Natural killer cell (primary cell): ENCODE measurements around the gene HMCN2. TPM values are rescaled to one million over a fixed set of nuclear protein-coding genes. Genes with fewer than 3 reads are reported as not detected.

ENCODE experiments used
- ATAC-seq, 3 donors: fragments of 150-1000 bp in 2 of 3; fragments of 200-7000 bp in 1 of 3; cut with Tn5 transposase; 1 replicate in 1 of 3; 2 replicates in 2 of 3; pipeline ENCODE4 v1.10.0; 2021; ENCODE audit warnings: mild to moderate bottlenecking in 2 of 3, moderate library complexity in 2 of 3
- DNase-seq, 2 donors: peaks; one replicate each; pipeline versions ENCODE4 v3.0.0 to v3.0.0-alpha.2; 2013 to 2021; ENCODE audit warnings: mixed read lengths in 1 of 2
- H3K27ac ChIP-seq: one replicate; pipeline ENCODE4 v1.5.1; 2013; ENCODE audit warnings: mild to moderate bottlenecking, low read length
- H3K27me3 ChIP-seq: one replicate; pipeline ENCODE4 v1.6.1; 2013; ENCODE audit warnings: low read length; ENCODE audit not compliant: control insufficient read depth, insufficient read depth
- H3K36me3 ChIP-seq: one replicate; pipeline ENCODE4 v1.6.1; 2013; ENCODE audit warnings: low read length; ENCODE audit not compliant: control insufficient read depth, insufficient read depth
- H3K4me1 ChIP-seq: one replicate; pipeline ENCODE4 v1.6.1; 2013; ENCODE audit warnings: low read length; ENCODE audit not compliant: control insufficient read depth, insufficient read depth
- H3K4me3 ChIP-seq: one replicate; pipeline ENCODE4 v1.5.1; 2013; ENCODE audit warnings: low read length
- H3K9me3 ChIP-seq: one replicate; pipeline ENCODE4 v1.6.1; 2013; ENCODE audit warnings: low read length; ENCODE audit not compliant: control insufficient read depth, insufficient read depth
- H3K27ac Mint-ChIP-seq, 2 donors: one replicate each; pipeline ENCODE4 v1.8.0; 2022; ENCODE audit warnings: mild to moderate bottlenecking in 2 of 2, mixed read lengths in 2 of 2, moderate library complexity in 1 of 2
- H3K27me3 Mint-ChIP-seq, 2 donors: one replicate each; pipeline ENCODE4 v1.8.0; 2022; ENCODE audit warnings: low read depth in 2 of 2, mixed read lengths in 2 of 2
- H3K36me3 Mint-ChIP-seq: one replicate; pipeline ENCODE4 v1.8.0; 2022; ENCODE audit warnings: mixed read lengths
- H3K4me1 Mint-ChIP-seq, 2 donors: one replicate each; pipeline ENCODE4 v1.8.0; 2022; ENCODE audit warnings: mixed read lengths in 2 of 2
- H3K4me3 Mint-ChIP-seq: one replicate; pipeline ENCODE4 v1.8.0; 2022; ENCODE audit warnings: mild to moderate bottlenecking, moderate library complexity, mixed read lengths
- H3K9me3 Mint-ChIP-seq, 2 donors: one replicate each; pipeline ENCODE4 v1.8.0; 2022; ENCODE audit warnings: mixed read lengths in 2 of 2
- WGBS: methylation state at CpG from one replicate; pipeline ENCODE4 v1.1.7; 2013; ENCODE audit warnings: missing lambda C conversion rate; ENCODE audit not compliant: insufficient coverage; 5-methylcytosine and 5-hydroxymethylcytosine counted together
- intact Hi-C: fragments of 100-400 bp; cut with micrococcal nuclease; formaldehyde crosslinking; loops from one replicate; pipeline ENCODE4 v1.14.2; 2022
- total RNA-seq, 4 donors: library from RNA; stranded (reverse); fragments of 120-200 nt in 1 of 4; gene quantifications; one replicate each; pipeline versions ENCODE4 v1.2.3 to v1.2.4, GENCODE V29; 2013 to 2022
- TF ChIP-seq, protein P1 (sequence below): fragments of 200-600 bp; IDR thresholded peaks from one replicate; pipeline ENCODE4 v1.8.0; 2022; ENCODE audit warnings: antibody characterized with exemption

The HMCN2 gene
- total RNA-seq, 3 donors from 2014 or later (not counting 1 experiment from before 2014, with no cell fraction given) = not detected

DNA sequence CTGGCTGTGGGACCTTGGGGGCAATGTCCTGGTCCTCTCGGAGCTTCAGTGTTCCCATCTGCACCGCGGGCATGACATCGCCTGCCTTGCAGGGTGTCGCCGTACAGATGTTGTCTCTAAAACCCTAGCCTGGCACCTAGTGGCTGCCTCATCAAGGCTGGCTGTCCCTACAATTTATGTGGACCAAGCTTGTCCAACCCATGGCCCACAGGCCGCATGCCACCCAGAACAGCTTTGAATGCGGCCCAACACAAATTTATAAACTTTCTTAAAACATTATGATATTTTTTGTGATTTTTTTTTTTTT is 160.9 kb downstream of the HMCN2 start:
- no peak overlapping the region for H3K27ac Mint-ChIP-seq
- 91% methylated on average over 6 of the region's 8 CpGs for WGBS
- no peaks in the 10 kb centered on the region for H3K36me3 Mint-ChIP-seq
- Histone ChIP-seq H3K9me3 (peaks cover 9% of the 10 kb centered on the region), H3K36me3 (no peaks in the 10 kb centered on the region), H3K4me3 (no peak overlapping the region), H3K27me3 (no peaks in the 10 kb centered on the region), H3K4me1 (no peaks in the 10 kb centered on the region), H3K27ac (no peak overlapping the region)
- TF ChIP-seq, protein P1, sequence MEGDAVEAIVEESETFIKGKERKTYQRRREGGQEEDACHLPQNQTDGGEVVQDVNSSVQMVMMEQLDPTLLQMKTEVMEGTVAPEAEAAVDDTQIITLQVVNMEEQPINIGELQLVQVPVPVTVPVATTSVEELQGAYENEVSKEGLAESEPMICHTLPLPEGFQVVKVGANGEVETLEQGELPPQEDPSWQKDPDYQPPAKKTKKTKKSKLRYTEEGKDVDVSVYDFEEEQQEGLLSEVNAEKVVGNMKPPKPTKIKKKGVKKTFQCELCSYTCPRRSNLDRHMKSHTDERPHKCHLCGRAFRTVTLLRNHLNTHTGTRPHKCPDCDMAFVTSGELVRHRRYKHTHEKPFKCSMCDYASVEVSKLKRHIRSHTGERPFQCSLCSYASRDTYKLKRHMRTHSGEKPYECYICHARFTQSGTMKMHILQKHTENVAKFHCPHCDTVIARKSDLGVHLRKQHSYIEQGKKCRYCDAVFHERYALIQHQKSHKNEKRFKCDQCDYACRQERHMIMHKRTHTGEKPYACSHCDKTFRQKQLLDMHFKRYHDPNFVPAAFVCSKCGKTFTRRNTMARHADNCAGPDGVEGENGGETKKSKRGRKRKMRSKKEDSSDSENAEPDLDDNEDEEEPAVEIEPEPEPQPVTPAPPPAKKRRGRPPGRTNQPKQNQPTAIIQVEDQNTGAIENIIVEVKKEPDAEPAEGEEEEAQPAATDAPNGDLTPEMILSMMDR = no peak
- H3K9me3 Mint-ChIP-seq = no peaks in the 10 kb centered on the region
- peaks cover 0 to 9% of the 10 kb centered on the region in 2 donors for H3K27me3 Mint-ChIP-seq
- ATAC-seq = no peak
- no peak overlapping the region for H3K4me3 Mint-ChIP-seq
- no peaks in the 10 kb centered on the region for H3K4me1 Mint-ChIP-seq
- intact Hi-C loops = no loop called here
- DNase-seq = no peak

DNA sequence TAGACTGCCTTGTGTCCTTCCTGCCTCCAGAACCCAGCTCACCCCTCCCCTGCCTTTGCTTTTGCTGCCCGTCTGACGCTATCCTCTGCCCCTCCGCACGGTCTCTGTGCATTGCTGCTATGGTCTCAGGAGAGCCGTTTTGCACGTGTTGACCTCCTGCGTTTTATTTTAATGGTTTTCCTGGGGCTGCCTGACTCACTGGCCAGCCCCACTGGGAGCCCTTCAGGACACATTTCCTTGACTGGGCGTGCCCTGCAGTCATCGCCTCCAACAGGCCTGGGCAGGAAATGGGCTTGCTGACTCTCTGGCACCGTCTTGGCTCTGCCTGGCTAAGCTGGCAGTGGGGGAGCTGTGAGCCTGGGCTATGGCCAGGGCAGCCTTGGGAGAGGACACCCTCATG is 161.3 kb downstream of the HMCN2 start:
- 78% methylated on average over 10 of the region's 10 CpGs for WGBS
- H3K36me3 ChIP-seq = no peaks in the 10 kb centered on the region
- no peak overlapping the region for H3K27ac ChIP-seq
- H3K27me3 Mint-ChIP-seq = peaks cover 2 to 9% of the 10 kb centered on the region in 2 donors
- ATAC-seq = no peak
- H3K27me3 ChIP-seq = no peaks in the 10 kb centered on the region
- H3K4me1 ChIP-seq = no peaks in the 10 kb centered on the region
- H3K4me3 ChIP-seq = no peak overlapping the region
- no peaks in the 10 kb centered on the region for H3K36me3 Mint-ChIP-seq
- intact Hi-C loops = no loop called here
- no peak overlapping the region for H3K27ac Mint-ChIP-seq
- no peak overlapping the region for H3K4me3 Mint-ChIP-seq
- no peak for DNase-seq
- H3K4me1 Mint-ChIP-seq = no peaks in the 10 kb centered on the region
- TF ChIP-seq, protein P1 = no peak
- H3K9me3 ChIP-seq = peaks cover 9% of the 10 kb centered on the region
- no peaks in the 10 kb centered on the region for H3K9me3 Mint-ChIP-seq

DNA sequence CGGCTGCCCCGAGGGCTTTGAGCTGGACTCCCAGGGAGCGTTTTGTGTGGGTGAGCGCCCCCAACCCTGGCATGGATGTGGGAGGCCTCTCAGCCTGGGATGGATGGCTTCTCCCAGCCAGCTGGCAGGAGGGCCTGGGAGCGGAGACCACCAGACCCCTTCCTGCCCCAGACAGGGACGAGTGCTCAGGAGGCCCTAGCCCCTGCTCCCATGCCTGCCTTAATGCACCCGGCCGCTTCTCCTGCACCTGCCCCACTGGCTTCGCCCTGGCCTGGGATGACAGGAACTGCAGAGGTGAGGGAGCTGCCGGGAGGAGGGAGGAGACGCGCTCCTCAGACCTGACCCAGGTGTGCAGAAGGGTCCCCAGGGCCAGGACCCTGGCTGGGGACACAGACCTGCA is 161.8 kb downstream of the HMCN2 start:
- no peak for ATAC-seq
- intact Hi-C loops = no loop called here
- peaks cover 9% of the 10 kb centered on the region for H3K9me3 ChIP-seq
- TF ChIP-seq, protein P1 = no peak
- WGBS = 91% methylated on average over 12 of the region's 12 CpGs
- H3K27me3 ChIP-seq = peaks cover under 1% of the 10 kb centered on the region
- Mint-ChIP-seq H3K9me3 (no peaks in the 10 kb centered on the region), H3K27ac (no peak overlapping the region), H3K4me1 (no peaks in the 10 kb centered on the region), H3K4me3 (no peak overlapping the region), H3K27me3 (peaks cover 6 to 10% of the 10 kb centered on the region in 2 donors), H3K36me3 (no peaks in the 10 kb centered on the region)
- no peaks in the 10 kb centered on the region for H3K36me3 ChIP-seq
- no peak overlapping the region for H3K27ac ChIP-seq
- H3K4me1 ChIP-seq = no peaks in the 10 kb centered on the region
- H3K4me3 ChIP-seq = no peak overlapping the region
- DNase-seq = no peak

DNA sequence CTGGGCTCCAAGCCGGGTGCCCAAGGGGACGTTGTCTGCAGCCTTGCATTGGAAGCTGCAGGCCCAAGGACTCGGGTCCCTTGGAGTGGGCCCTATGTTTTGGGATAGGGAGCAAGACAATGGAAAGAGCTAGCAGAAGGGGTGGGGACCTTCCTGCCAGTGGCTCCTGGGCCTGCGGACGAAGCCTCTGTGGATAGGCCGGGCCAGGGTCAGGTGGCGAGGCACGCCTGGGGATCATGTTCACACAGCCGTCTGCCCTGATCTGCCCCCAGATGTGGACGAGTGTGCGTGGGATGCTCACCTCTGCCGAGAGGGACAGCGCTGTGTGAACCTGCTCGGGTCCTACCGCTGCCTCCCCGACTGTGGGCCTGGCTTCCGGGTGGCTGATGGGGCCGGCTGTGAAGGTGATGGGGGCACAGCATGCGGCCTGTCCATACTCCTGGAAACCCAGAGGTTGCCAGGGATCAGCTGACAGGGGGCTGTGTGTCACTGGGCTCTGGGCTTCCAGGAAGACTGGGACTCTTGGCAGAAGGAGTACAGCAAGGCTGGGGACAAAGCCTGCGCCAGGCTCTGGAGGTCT is 162.6 kb downstream of the HMCN2 start:
- peaks cover 9% of the 10 kb centered on the region for H3K9me3 ChIP-seq
- no peak overlapping the region for H3K4me3 Mint-ChIP-seq
- peaks cover 5% of the 10 kb centered on the region for H3K4me1 ChIP-seq
- H3K36me3 Mint-ChIP-seq = no peaks in the 10 kb centered on the region
- peaks cover 13 to 15% of the 10 kb centered on the region in 2 donors for H3K27me3 Mint-ChIP-seq
- no peaks in the 10 kb centered on the region for H3K36me3 ChIP-seq
- DNase-seq = no peak
- H3K4me1 Mint-ChIP-seq = no peaks in the 10 kb centered on the region
- ATAC-seq = no peak
- H3K27ac Mint-ChIP-seq = no peak overlapping the region
- no peak overlapping the region for H3K27ac ChIP-seq
- TF ChIP-seq, protein P1 = no peak
- H3K4me3 ChIP-seq = no peak overlapping the region
- peaks cover 5% of the 10 kb centered on the region for H3K27me3 ChIP-seq
- WGBS = 91% methylated on average over 20 of the region's 20 CpGs
- intact Hi-C loops = no loop called here
- H3K9me3 Mint-ChIP-seq = no peaks in the 10 kb centered on the region
